HepG2 (cell line): Measurements from ENCODE around the gene SP3. TPM values are rescaled to one million over a fixed set of nuclear protein-coding genes. Genes with fewer than 3 reads are reported as not detected.

Experiments used
- ARID5B ChIP-seq: IDR thresholded peaks from 2 replicates; pipeline ENCODE4 v1.4.0; 2020; ENCODE audit warnings: mild to moderate bottlenecking, missing genetic modification reagents
- CREM ChIP-seq, 2 experiments: sonication (generic) in 1 of 2; formaldehyde crosslinking in 1 of 2; IDR thresholded peaks; 2 replicates each; pipeline versions ENCODE4 v1.4.0 to v1.6.1; 2016 to 2020; ENCODE audit warnings: antibody characterized with exemption in 1 of 2, mild to moderate bottlenecking in 1 of 2, missing genetic modification reagents in 1 of 2
- KAT8 ChIP-seq: IDR thresholded peaks from 2 replicates; pipeline ENCODE4 v1.6.1; 2016; ENCODE audit warnings: missing genetic modification reagents, missing compliant biosample characterization
- KLF15 ChIP-seq: sonication (generic); formaldehyde crosslinking; IDR thresholded peaks from 2 replicates; pipeline ENCODE4 v1.8.1; 2023; ENCODE audit warnings: borderline replicate concordance, mild to moderate bottlenecking, inconsistent platforms, missing genetic modification reagents, mixed read lengths
- MEIS2 ChIP-seq: sonication (generic); formaldehyde crosslinking; IDR thresholded peaks from 2 replicates; pipeline ENCODE4 v1.9.0; 2021; ENCODE audit warnings: mild to moderate bottlenecking, missing genetic modification reagents
- ONECUT2 ChIP-seq: sonication (generic); formaldehyde crosslinking; IDR thresholded peaks from 2 replicates; pipeline ENCODE4 v1.4.0; 2020; ENCODE audit warnings: missing genetic modification reagents
- POGZ ChIP-seq: sonication (generic); formaldehyde crosslinking; IDR thresholded peaks from 2 replicates; pipeline ENCODE4 v1.4.0; 2020; ENCODE audit warnings: mild to moderate bottlenecking, missing genetic modification reagents
- RCOR2 ChIP-seq: IDR thresholded peaks from 2 replicates; pipeline ENCODE4 v1.6.1; 2016; ENCODE audit warnings: missing biosample characterization, missing genetic modification reagents
- SNAPC2 ChIP-seq: sonication (generic); formaldehyde crosslinking; IDR thresholded peaks from 2 replicates; pipeline ENCODE4 v1.8.1; 2022; ENCODE audit warnings: mild to moderate bottlenecking, missing genetic modification reagents
- ZBTB33 ChIP-seq: sonication (generic); formaldehyde crosslinking; IDR thresholded peaks from 2 replicates; pipeline ENCODE4 v1.4.0; 2020; ENCODE audit warnings: missing genetic modification reagents
- ZFAT ChIP-seq: sonication (generic); formaldehyde crosslinking; conservative IDR thresholded peaks from 2 replicates; pipeline ENCODE4 v1.8.1; 2023; ENCODE audit warnings: missing genetic modification reagents, inconsistent platforms
- ZNF160 ChIP-seq: sonication (generic); formaldehyde crosslinking; IDR thresholded peaks from 2 replicates; pipeline ENCODE4 v1.8.0; 2022; ENCODE audit warnings: mild to moderate bottlenecking, inconsistent platforms, missing genetic modification reagents
- ZNF510 ChIP-seq: sonication (generic); formaldehyde crosslinking; IDR thresholded peaks from 2 replicates; pipeline ENCODE4 v1.4.0; 2020; ENCODE audit warnings: low read depth, mild to moderate bottlenecking, missing genetic modification reagents
- ZNF543 ChIP-seq: sonication (generic); formaldehyde crosslinking; IDR thresholded peaks from 2 replicates; pipeline ENCODE4 v1.4.0; 2020; ENCODE audit warnings: mild to moderate bottlenecking, missing genetic modification reagents
- ZNF558 ChIP-seq: sonication (generic); formaldehyde crosslinking; IDR thresholded peaks from 2 replicates; pipeline ENCODE4 v1.9.0; 2022; ENCODE audit warnings: mild to moderate bottlenecking, missing genetic modification reagents, borderline replicate concordance
- ZNF562 ChIP-seq: sonication (generic); formaldehyde crosslinking; IDR thresholded peaks from 2 replicates; pipeline ENCODE4 v1.8.0; 2022; ENCODE audit warnings: missing genetic modification reagents, borderline replicate concordance
- polyA plus RNA-seq, 8 experiments: library from polyadenylated mRNA; depleted of rRNA in 3 of 8; stranded (reverse) in 7 of 8; unstranded in 1 of 8; fragments of >200 nt; fragmentation: Illumina TruSeq in 4 of 8; extraction: Trizol in 4 of 8; gene quantifications; 2 replicates each; pipeline versions ENCODE4 v1.2.1 to v1.2.3, GENCODE V29; 2011 to 2016; ENCODE audit warnings: low read depth in 4 of 8, missing spikeins in 1 of 8, mixed read lengths in 1 of 8; ENCODE audit not compliant: insufficient read depth in 1 of 8
- total RNA-seq, 5 experiments: library from RNA; depleted of rRNA; stranded (reverse); fragments of >200 nt; fragmentation: Illumina TruSeq; extraction: Trizol; gene quantifications; 2 replicates each; pipeline ENCODE4 v1.2.3, GENCODE V29; 2016; ENCODE audit warnings: low read depth in 1 of 5
- TF ChIP-seq, protein P1 (sequence below): sonication (generic); formaldehyde crosslinking; IDR thresholded peaks from 2 replicates; pipeline ENCODE4 v1.4.0; 2020; ENCODE audit warnings: missing genetic modification reagents
- TF ChIP-seq, protein P2 (sequence below): sonication (generic); formaldehyde crosslinking; IDR thresholded peaks from 2 replicates; pipeline ENCODE4 v1.4.0; 2020; ENCODE audit warnings: missing genetic modification reagents
- TF ChIP-seq, protein P3 (sequence below): sonication (generic); formaldehyde crosslinking; IDR thresholded peaks from 2 replicates; pipeline ENCODE4 v1.8.1; 2023; ENCODE audit warnings: missing genetic modification reagents, inconsistent platforms, borderline replicate concordance

SP3 gene
- total and polyA plus RNA-seq, 2 of the 13 experiments (the other 11 are each of a cell fraction or from before 2014, with no cell fraction given) = 57.3 to 132 TPM

- no peak for TF ChIP-seq ZBTB33 (CRISPR knock-in tag)
- TF ChIP-seq, protein P1, sequence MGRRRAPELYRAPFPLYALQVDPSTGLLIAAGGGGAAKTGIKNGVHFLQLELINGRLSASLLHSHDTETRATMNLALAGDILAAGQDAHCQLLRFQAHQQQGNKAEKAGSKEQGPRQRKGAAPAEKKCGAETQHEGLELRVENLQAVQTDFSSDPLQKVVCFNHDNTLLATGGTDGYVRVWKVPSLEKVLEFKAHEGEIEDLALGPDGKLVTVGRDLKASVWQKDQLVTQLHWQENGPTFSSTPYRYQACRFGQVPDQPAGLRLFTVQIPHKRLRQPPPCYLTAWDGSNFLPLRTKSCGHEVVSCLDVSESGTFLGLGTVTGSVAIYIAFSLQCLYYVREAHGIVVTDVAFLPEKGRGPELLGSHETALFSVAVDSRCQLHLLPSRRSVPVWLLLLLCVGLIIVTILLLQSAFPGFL (CRISPR knock-in tag) = no peak
- TF ChIP-seq CREM (IDR thresholded peaks at IDR 0.05) = no peak
- TF ChIP-seq CREM (CRISPR knock-in tag; IDR thresholded peaks at IDR 0.05) = no peak
- TF ChIP-seq MEIS2 = no peak; the same call in 1 of the 2 replicates
- TF ChIP-seq ARID5B = no peak
- no peak for TF ChIP-seq SNAPC2 (CRISPR knock-in tag)
- TF ChIP-seq RCOR2 = no peak
- TF ChIP-seq ZNF160 = no peak; the same call in 1 of the 2 replicates
- TF ChIP-seq, protein P2, sequence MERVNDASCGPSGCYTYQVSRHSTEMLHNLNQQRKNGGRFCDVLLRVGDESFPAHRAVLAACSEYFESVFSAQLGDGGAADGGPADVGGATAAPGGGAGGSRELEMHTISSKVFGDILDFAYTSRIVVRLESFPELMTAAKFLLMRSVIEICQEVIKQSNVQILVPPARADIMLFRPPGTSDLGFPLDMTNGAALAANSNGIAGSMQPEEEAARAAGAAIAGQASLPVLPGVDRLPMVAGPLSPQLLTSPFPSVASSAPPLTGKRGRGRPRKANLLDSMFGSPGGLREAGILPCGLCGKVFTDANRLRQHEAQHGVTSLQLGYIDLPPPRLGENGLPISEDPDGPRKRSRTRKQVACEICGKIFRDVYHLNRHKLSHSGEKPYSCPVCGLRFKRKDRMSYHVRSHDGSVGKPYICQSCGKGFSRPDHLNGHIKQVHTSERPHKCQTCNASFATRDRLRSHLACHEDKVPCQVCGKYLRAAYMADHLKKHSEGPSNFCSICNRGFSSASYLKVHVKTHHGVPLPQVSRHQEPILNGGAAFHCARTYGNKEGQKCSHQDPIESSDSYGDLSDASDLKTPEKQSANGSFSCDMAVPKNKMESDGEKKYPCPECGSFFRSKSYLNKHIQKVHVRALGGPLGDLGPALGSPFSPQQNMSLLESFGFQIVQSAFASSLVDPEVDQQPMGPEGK = peak; percentile 68
- no peak; the same call in 1 of the 2 replicates for TF ChIP-seq ZNF543 (CRISPR knock-in tag)
- TF ChIP-seq POGZ (CRISPR knock-in tag) = no peak
- TF ChIP-seq, protein P3, sequence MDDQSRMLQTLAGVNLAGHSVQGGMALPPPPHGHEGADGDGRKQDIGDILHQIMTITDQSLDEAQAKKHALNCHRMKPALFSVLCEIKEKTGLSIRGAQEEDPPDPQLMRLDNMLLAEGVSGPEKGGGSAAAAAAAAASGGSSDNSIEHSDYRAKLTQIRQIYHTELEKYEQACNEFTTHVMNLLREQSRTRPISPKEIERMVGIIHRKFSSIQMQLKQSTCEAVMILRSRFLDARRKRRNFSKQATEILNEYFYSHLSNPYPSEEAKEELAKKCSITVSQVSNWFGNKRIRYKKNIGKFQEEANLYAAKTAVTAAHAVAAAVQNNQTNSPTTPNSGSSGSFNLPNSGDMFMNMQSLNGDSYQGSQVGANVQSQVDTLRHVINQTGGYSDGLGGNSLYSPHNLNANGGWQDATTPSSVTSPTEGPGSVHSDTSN (CRISPR knock-in tag) = no peak
- TF ChIP-seq ZNF510 (CRISPR knock-in tag) = no peak
- TF ChIP-seq ZNF558 = no peak
- TF ChIP-seq ONECUT2 (CRISPR knock-in tag) = no peak
- TF ChIP-seq KAT8 (CRISPR knock-in tag) = no peak
- TF ChIP-seq ZNF562 = no peak
- no peak for TF ChIP-seq ZFAT (CRISPR knock-in tag)
- TF ChIP-seq KLF15 = no peak
Observed at GRCh38 chr2:173964565-173965371, 405 bp downstream of the SP3 start (continued).
